ENCODE measurements around the gene SHH.

The SHH gene

GRCh38 chr7:155792315-155792960 is 19.8 kb downstream of the SHH start:
- DNase-seq (ENCODE audit: low read depth, low spot score): no peak

- DNase-seq (ENCODE audit: low read depth, low spot score): no peak
These were observed 20.4 kb downstream of the SHH start for GRCh38 chr7:155791836-155792235.

GRCh38 chr7:155791214-155791737 is 21.0 kb downstream of the SHH start:
- DNase-seq (ENCODE audit: low read depth, low spot score): no peak

GRCh38 chr7:155790666-155791065 is 21.6 kb downstream of the SHH start:
- DNase-seq (ENCODE audit: low read depth, low spot score): no peak

- no peak for DNase-seq (ENCODE audit: low read depth, low spot score)
These were observed 23.1 kb downstream of the SHH start for GRCh38 chr7:155789001-155789725.

- DNase-seq (ENCODE audit: low read depth, low spot score): no peak
These were observed 23.7 kb downstream of the SHH start for GRCh38 chr7:155788616-155789000.

GRCh38 chr7:155787171-155787851 is 25.0 kb downstream of the SHH start:
- peak; percentile 56 for DNase-seq (ENCODE audit: low read depth, low spot score)

- DNase-seq (ENCODE audit: low read depth, low spot score): no peak
These were observed 25.8 kb downstream of the SHH start for GRCh38 chr7:155786491-155786890.

GRCh38 chr7:155785536-155785935 is 26.7 kb downstream of the SHH start:
- DNase-seq (ENCODE audit: low read depth, low spot score): peak; percentile 45

- no peak for DNase-seq (ENCODE audit: low read depth, low spot score)
These were observed 29.8 kb downstream of the SHH start for GRCh38 chr7:155782466-155782865.

GRCh38 chr7:155781433-155781832 is 30.8 kb downstream of the SHH start:
- no peak for DNase-seq (ENCODE audit: low read depth, low spot score)

- no peak for DNase-seq (ENCODE audit: low read depth, low spot score)
These were observed 31.4 kb downstream of the SHH start for GRCh38 chr7:155780884-155781283.

- no peak for DNase-seq (ENCODE audit: low read depth, low spot score)
These were observed 33.9 kb downstream of the SHH start for GRCh38 chr7:155778349-155778748.

- DNase-seq (ENCODE audit: low read depth, low spot score): no peak
These were observed 35.7 kb downstream of the SHH start for GRCh38 chr7:155776606-155777005.

GRCh38 chr7:155775691-155776090 is 36.6 kb downstream of the SHH start:
- no peak for DNase-seq (ENCODE audit: low read depth, low spot score)

- no peak for DNase-seq (ENCODE audit: low read depth, low spot score)
These were observed 37.3 kb downstream of the SHH start for GRCh38 chr7:155774947-155775346.

GRCh38 chr7:155773531-155773930 is 38.7 kb downstream of the SHH start:
- no peak for DNase-seq (ENCODE audit: low read depth, low spot score)

- no peak for DNase-seq (ENCODE audit: low read depth, low spot score)
These were observed 42.0 kb downstream of the SHH start for GRCh38 chr7:155770241-155770640.

GRCh38 chr7:155769701-155770100 is 42.6 kb downstream of the SHH start:
- DNase-seq (ENCODE audit: low read depth, low spot score): no peak

GRCh38 chr7:155766966-155767916 is 45.0 kb downstream of the SHH start:
- no peak for DNase-seq (ENCODE audit: low read depth, low spot score)

- DNase-seq (ENCODE audit: low read depth, low spot score): no peak
These were observed 45.9 kb downstream of the SHH start for GRCh38 chr7:155766386-155766785.

All from astrocyte of the hippocampus (primary cell).